Stomach (tissue), 4 donors: Measurements from ENCODE around the gene LSAMP.

Source experiments
- CTCF ChIP-seq, 7 experiments: fragments of 450-650 bp in 4 of 7; fragments of 200-600 bp in 3 of 7; sonication (generic) in 3 of 7; IDR thresholded peaks; one replicate each; pipeline ENCODE4 v1.5.1; 2016 to 2019; ENCODE audit warnings: antibody characterized with exemption in 7 of 7, control low read depth in 2 of 7, mild to moderate bottlenecking in 1 of 7
- POLR2A ChIP-seq, 4 donors: fragments of 450-650 bp; IDR thresholded peaks; one replicate each; pipeline ENCODE4 v1.6.1; 2016; ENCODE audit warnings: antibody characterized with exemption in 4 of 4, control low read depth in 2 of 4, mild to moderate bottlenecking in 1 of 4, moderate library complexity in 1 of 4
- POLR2AphosphoS5 ChIP-seq, 3 donors: sonication (generic); formaldehyde crosslinking; IDR thresholded peaks; one replicate each; pipeline ENCODE4 v1.6.1; 2016; ENCODE audit warnings: antibody characterized with exemption in 3 of 3

- TF ChIP-seq CTCF (IDR thresholded peaks at IDR 0.05) (no peak), POLR2AphosphoS5 (IDR thresholded peaks at IDR 0.05) (no peak), POLR2A (IDR thresholded peaks at IDR 0.05) (no peak)
Measured at GRCh38 chr3:116476691-116477090, 31.4 kb upstream of the LSAMP start.
